ENCODE data around the gene NPAS3.

GRCh38 chr14:33406766-33407165 lies 468.1 kb downstream of the NPAS3 start:
- no peak for TF ChIP-seq CTCF (IDR thresholded peaks at IDR 0.05)
- TF ChIP-seq POLR2A (IDR thresholded peaks at IDR 0.05) = no peak
